A549 (cell line): Measurements from ENCODE around the gene NPTXR.

Source experiments
- CTCF ChIP-seq: fragments of >200 bp; sonication (Bioruptor Twin); formaldehyde crosslinking; IDR thresholded peaks from 3 replicates; pipeline ENCODE4 v1.5.1; 2016
- EP300 ChIP-seq, 2 experiments: fragments of >200 bp; sonication (Bioruptor Twin); formaldehyde crosslinking; IDR thresholded peaks; 2 replicates in 1 of 2; 3 replicates in 1 of 2; pipeline ENCODE4 v1.6.1; 2016 to 2017
- FOSL2 ChIP-seq, 2 experiments: fragments of 450-650 bp in 1 of 2; fragments of >200 bp in 1 of 2; sonication (Bioruptor Twin) in 1 of 2; formaldehyde crosslinking; IDR thresholded peaks; 2 replicates each; pipeline versions ENCODE4 v1.5.0 to v1.6.1; 2016 to 2020; ENCODE audit warnings: mild to moderate bottlenecking in 1 of 2, moderate library complexity in 1 of 2
- HDAC2 ChIP-seq: fragments of 200-600 bp; sonication (generic); IDR thresholded peaks from 2 replicates; pipeline ENCODE4 v1.6.1; 2016
- HMGXB4 ChIP-seq: fragments of 250-450 bp; sonication (Bioruptor Pico); IDR thresholded peaks from 2 replicates; pipeline ENCODE4 v1.5.0; 2021; ENCODE audit warnings: mild to moderate bottlenecking, moderate library complexity, borderline replicate concordance
- HOXA7 ChIP-seq: fragments of 250-450 bp; sonication (Bioruptor Pico); IDR thresholded peaks from 2 replicates; pipeline ENCODE4 v1.5.0; 2020; ENCODE audit warnings: mild to moderate bottlenecking, moderate library complexity
- MAFK ChIP-seq: fragments of 450-650 bp; IDR thresholded peaks from 2 replicates; pipeline ENCODE4 v1.6.1; 2014; ENCODE audit not compliant: partially characterized antibody
- NPAS2 ChIP-seq: fragments of 250-450 bp; sonication (Bioruptor Pico); IDR thresholded peaks from 2 replicates; pipeline ENCODE4 v1.8.0; 2022; ENCODE audit warnings: mild to moderate bottlenecking, moderate library complexity, borderline replicate concordance
- NR3C1 ChIP-seq: fragments of >200 bp; sonication (Bioruptor Twin); formaldehyde crosslinking; IDR thresholded peaks from 3 replicates; pipeline ENCODE4 v1.6.1; 2017
- PBX3 ChIP-seq: IDR thresholded peaks from 2 replicates; pipeline ENCODE4 v1.6.1; 2012
- RAD21 ChIP-seq, 2 experiments: fragments of >200 bp in 1 of 2; sonication (Bioruptor Twin) in 1 of 2; formaldehyde crosslinking in 1 of 2; IDR thresholded peaks in 1 of 2; conservative IDR thresholded peaks in 1 of 2; 2 replicates in 1 of 2; 3 replicates in 1 of 2; pipeline ENCODE4 v1.6.1; 2012 to 2018; ENCODE audit warnings: inconsistent platforms in 1 of 2
- RCOR1 ChIP-seq: fragments of 150-350 bp; IDR thresholded peaks from 2 replicates; pipeline ENCODE4 v1.6.1; 2014; ENCODE audit warnings: antibody characterized with exemption, low read length, low read depth
- SMC3 ChIP-seq: fragments of >200 bp; sonication (Bioruptor Twin); formaldehyde crosslinking; IDR thresholded peaks from 3 replicates; pipeline ENCODE4 v1.6.1; 2018; ENCODE audit warnings: inconsistent platforms
- USF2 ChIP-seq: fragments of 450-650 bp; IDR thresholded peaks from 2 replicates; pipeline ENCODE4 v1.6.1; 2014; ENCODE audit warnings: antibody characterized with exemption

GRCh38 chr22:38842512-38843200 lies 1.2 kb downstream of the NPTXR start:
- TF ChIP-seq EP300 (IDR thresholded peaks at IDR 0.05): no peak
- TF ChIP-seq NR3C1: no peak
- TF ChIP-seq PBX3: no peak
- TF ChIP-seq CTCF: no peak
- no peak for TF ChIP-seq MAFK
- TF ChIP-seq USF2: no peak
- TF ChIP-seq RAD21 (conservative IDR thresholded peaks at IDR 0.05 in 1 of 2, IDR thresholded peaks at IDR 0.05 in 1 of 2): no peak
- no peak for TF ChIP-seq HDAC2
- no peak for TF ChIP-seq RCOR1
- TF ChIP-seq SMC3: no peak
- no peak for TF ChIP-seq NPAS2 (CRISPR knock-in tag)
- no peak for TF ChIP-seq HOXA7 (CRISPR knock-in tag)
- no peak for TF ChIP-seq FOSL2 (IDR thresholded peaks at IDR 0.05)
- TF ChIP-seq FOSL2 (CRISPR knock-in tag; IDR thresholded peaks at IDR 0.05): no peak
- no peak for TF ChIP-seq HMGXB4 (CRISPR knock-in tag)
